Ovary (tissue), 9 donors: Measurements from ENCODE around the gene ADGB. TPM values are rescaled to one million over a fixed set of nuclear protein-coding genes. Genes with fewer than 3 reads are reported as not detected.
"Not testable (repeated sequence)": the region's sequence is repeated elsewhere in the genome, so short reads cannot be mapped to it uniquely, and the experiment has no call there.

Experiments used
- DNase-seq, 5 donors: peaks; one replicate each; pipeline ENCODE4 v3.0.0-alpha.2; 2019 to 2020
- H3K27ac ChIP-seq, 2 donors: fragments of 200-600 bp; one replicate each; pipeline versions ENCODE4 v1.5.1 to v1.8.0; 2019 to 2022
- H3K27me3 ChIP-seq: fragments of 200-600 bp; one replicate; pipeline ENCODE4 v1.8.0; 2022
- H3K36me3 ChIP-seq: fragments of 200-600 bp; sonication (generic); one replicate; pipeline ENCODE4 v1.5.1; 2019
- H3K4me1 ChIP-seq: one replicate; pipeline ENCODE4 v1.8.1; 2013; ENCODE audit warnings: mild to moderate bottlenecking, moderate library complexity; ENCODE audit not compliant: insufficient read depth
- H3K4me3 ChIP-seq: fragments of 200-600 bp; sonication (generic); one replicate; pipeline ENCODE4 v1.5.1; 2017
- H3K9me3 ChIP-seq, 2 donors: fragments of 200-600 bp in 1 of 2; sonication (generic) in 1 of 2; one replicate each; pipeline versions ENCODE4 v1.5.1 to v1.8.1; 2013 to 2019; ENCODE audit warnings: mild to moderate bottlenecking in 1 of 2, moderate library complexity in 1 of 2
- CTCF ChIP-seq, 3 donors: fragments of 450-650 bp in 2 of 3; fragments of 200-600 bp in 1 of 3; IDR thresholded peaks; one replicate each; pipeline versions ENCODE4 v1.5.1 to v1.8.0; 2016 to 2022; ENCODE audit warnings: antibody characterized with exemption in 3 of 3, mild to moderate bottlenecking in 1 of 3
- EP300 ChIP-seq: sonication (generic); formaldehyde crosslinking; IDR thresholded peaks from one replicate; pipeline ENCODE4 v1.6.1; 2017; ENCODE audit warnings: antibody characterized with exemption
- POLR2A ChIP-seq: fragments of 450-650 bp; IDR thresholded peaks from one replicate; pipeline ENCODE4 v1.6.1; 2017; ENCODE audit warnings: antibody characterized with exemption, mild to moderate bottlenecking, moderate library complexity
- WGBS, 3 donors: extraction: QIAGEN DNeasy Blood & Tissue Kit in 1 of 3; methylation state at CpG; one replicate each; pipeline versions ENCODE4 v1.1.5 to v1.1.7; 2013 to 2017; 5-methylcytosine and 5-hydroxymethylcytosine counted together
- intact Hi-C, 4 donors: fragments of 100-400 bp; cut with DNase I; formaldehyde crosslinking; loops; one replicate each; pipeline versions ENCODE4 v1.11.0 to v1.15.1; 2022 to 2023
- polyA plus RNA-seq, 2 donors: library from polyadenylated mRNA; stranded (reverse); fragments of 200-250 nt in 1 of 2; fragments of 350-450 nt in 1 of 2; fragmentation: Illumina TruSeq in 1 of 2; extraction: RNeasy Lipid Tissue Mini Kit (QIAGEN cat#74804) in 1 of 2; gene quantifications; one replicate each; pipeline ENCODE4 v1.2.3, GENCODE V29; 2013 to 2014
- total RNA-seq, 7 donors: library from RNA; depleted of rRNA in 2 of 7; stranded (reverse); fragments of >200 nt in 2 of 7; fragmentation: NEBNext Ultra II Directional in 3 of 7; extraction: Animal tissue kit (Norgen Biotek cat#: 25700) in 3 of 7; gene quantifications; one replicate each; pipeline versions ENCODE4 v1.1.0 to v1.2.4, GENCODE V29; 2016 to 2023
- donor health status: DM: no; HTN: no; CAD: no; lungs with moderate emphysema.
- donor health status: DM: no; HTN: no; CAD: no.
- donor health status: Bipolar disorder and iron deficiency.
- donor health status: DM: yes; HTN: yes; CAD: no.
- donor health status: DM: no; HTN: no; CAD: no.
- donor health status: DM: yes; HTN: yes; CAD: no.

Gene ADGB
- total and polyA plus RNA-seq, 9 donors = 0.60 to 16.5 (median 0.72) TPM; not detected in 4

- 63 to 67% (median 63%) methylated on average over 2 of the region's 2 CpGs for WGBS, 3 donors
- H3K4me3 ChIP-seq = no peak overlapping the region
These were observed 207.0 kb downstream of the ADGB start for GRCh38 chr6:146805546-146806325.

DNA sequence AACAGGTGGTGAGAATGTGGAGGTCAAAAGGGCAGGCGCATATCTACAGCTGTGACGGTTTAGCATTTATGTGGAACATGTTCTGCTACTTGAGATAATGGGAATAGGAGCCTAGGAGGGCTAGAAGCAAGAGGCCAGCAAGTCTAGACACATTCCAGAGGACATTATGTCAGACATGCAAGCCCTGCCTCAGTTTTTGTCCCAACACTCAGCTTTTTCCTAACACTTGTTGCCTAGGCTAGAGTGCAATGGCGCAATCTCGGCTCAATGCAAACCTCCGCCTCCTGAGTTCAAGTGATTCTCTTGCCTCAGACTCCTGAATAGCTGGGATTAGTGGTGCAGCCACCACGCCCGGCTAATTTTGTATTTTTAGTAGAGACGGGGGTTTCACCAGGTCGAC is 210.2 kb downstream of the ADGB start:
- H3K27ac ChIP-seq, H3K4me1 ChIP-seq, intact Hi-C loops, DNase-seq, H3K27me3 ChIP-seq, H3K36me3 ChIP-seq, H3K9me3 ChIP-seq, H3K4me3 ChIP-seq: not testable (repeated sequence)
- WGBS, 3 donors = 84 to 95% (median 87%) methylated on average over 7 to 9 of the region's 9 CpGs

More at GRCh38 chr6:146805546-146806325, 207.0 kb downstream of the ADGB start:
- Histone ChIP-seq H3K27ac (no peak overlapping the region), H3K36me3 (no peaks in the 10 kb centered on the region), H3K4me1 (no peaks in the 10 kb centered on the region), H3K9me3 (no peaks in the 10 kb centered on the region), H3K27me3 (no peaks in the 10 kb centered on the region)
- no peak for DNase-seq
- no peak for TF ChIP-seq POLR2A
- no peak for TF ChIP-seq EP300
- TF ChIP-seq CTCF (IDR thresholded peaks at IDR 0.05) = no peak
- intact Hi-C loops = no loop called here

DNA sequence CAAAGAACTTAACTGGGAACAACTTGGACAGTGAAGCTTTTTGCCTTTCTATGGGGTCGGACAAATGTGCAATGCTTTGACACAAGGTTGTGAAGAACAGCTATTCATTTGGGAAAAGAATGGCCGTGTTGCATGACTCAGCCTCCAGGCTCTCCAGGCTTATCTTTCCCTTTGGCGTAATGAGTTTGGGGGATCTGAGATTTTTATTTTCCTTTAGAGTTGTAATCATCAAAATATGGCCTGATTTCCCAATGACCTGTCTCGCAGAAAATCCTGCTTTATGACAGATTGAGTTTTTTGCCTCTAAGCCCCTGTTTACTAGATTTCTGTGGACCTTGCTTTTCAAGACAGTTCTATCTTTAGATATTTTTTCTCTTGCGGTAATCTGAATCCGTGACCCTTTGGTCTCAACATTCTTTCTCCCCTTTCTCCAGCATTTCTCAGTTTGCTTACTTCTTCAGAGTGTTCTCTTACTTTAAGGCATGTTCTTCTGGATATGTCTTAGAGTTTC is 214.1 kb downstream of the ADGB start:
- H3K36me3 ChIP-seq, H3K27ac ChIP-seq, H3K4me1 ChIP-seq, intact Hi-C loops, H3K4me3 ChIP-seq, H3K9me3 ChIP-seq, H3K27me3 ChIP-seq: not testable (repeated sequence)
- peak in 2 of 5 donors; percentile 19 to 25 for DNase-seq
- 28 to 48% (median 37%) methylated on average over 6 of the region's 6 CpGs for WGBS, 3 donors

- 51 to 55% (median 54%) methylated on average over 3 of the region's 3 CpGs for WGBS, 3 donors
- Histone ChIP-seq H3K4me3 (no peak overlapping the region), H3K9me3 (no peaks in the 10 kb centered on the region), H3K27ac (no peak overlapping the region), H3K4me1 (peaks cover 2% of the 10 kb centered on the region), H3K36me3 (no peaks in the 10 kb centered on the region), H3K27me3 (no peaks in the 10 kb centered on the region)
- intact Hi-C loops = no loop called here
- DNase-seq = no peak
- TF ChIP-seq CTCF (IDR thresholded peaks at IDR 0.05) (no peak), EP300 (no peak), POLR2A (no peak)
These were observed 214.8 kb downstream of the ADGB start for GRCh38 chr6:146813554-146813953.

DNA sequence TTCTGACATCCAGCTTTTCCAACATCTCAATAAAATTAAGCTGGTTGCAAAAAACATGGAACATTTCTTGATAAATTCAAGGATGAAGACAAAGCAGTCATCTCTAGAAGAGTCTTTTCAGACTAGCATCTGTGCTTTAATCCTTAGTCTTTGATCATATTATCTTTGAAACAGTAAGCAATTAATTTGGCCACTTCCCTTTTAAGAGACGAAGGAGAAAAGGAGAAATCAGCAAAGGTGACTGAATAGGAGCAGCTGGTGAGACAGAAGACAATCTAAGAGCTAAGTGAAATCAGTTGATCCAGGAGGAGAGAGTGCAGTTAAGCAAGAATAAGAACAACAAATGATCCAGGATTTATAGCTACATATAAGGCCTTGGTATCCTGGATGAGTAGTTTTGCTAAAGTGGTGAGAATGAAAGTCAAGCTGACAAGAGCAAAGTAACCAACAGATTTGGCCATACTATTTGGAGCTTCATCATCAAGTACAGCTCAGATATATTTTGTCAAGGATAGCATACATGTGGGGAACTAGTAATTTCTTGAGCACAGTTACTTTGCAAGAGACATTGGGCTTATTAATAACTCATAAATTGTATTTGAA is 215.5 kb downstream of the ADGB start:
- no peak overlapping the region for H3K4me3 ChIP-seq
- intact Hi-C loops = no loop called here
- no peaks in the 10 kb centered on the region for H3K36me3 ChIP-seq
- peaks cover 2% of the 10 kb centered on the region for H3K4me1 ChIP-seq
- peak overlapping the region in 1 of 2 donors; percentile 6 for H3K27ac ChIP-seq
- DNase-seq = no peak
- H3K9me3 ChIP-seq = no peaks in the 10 kb centered on the region
- no peak for TF ChIP-seq EP300
- TF ChIP-seq CTCF (IDR thresholded peaks at IDR 0.05) = no peak
- no peak for TF ChIP-seq POLR2A
- H3K27me3 ChIP-seq = no peaks in the 10 kb centered on the region
- 79 to 90% (median 81%) methylated on average over 1 of the region's 1 CpG for WGBS, 3 donors

- H3K27ac ChIP-seq, intact Hi-C loops, H3K4me3 ChIP-seq, H3K9me3 ChIP-seq, H3K27me3 ChIP-seq, H3K4me1 ChIP-seq, DNase-seq, H3K36me3 ChIP-seq: not testable (repeated sequence)
- WGBS, 3 donors = 86 to 93% (median 90%) methylated on average over 14 to 18 of the region's 18 CpGs
These were observed 217.0 kb downstream of the ADGB start for GRCh38 chr6:146815511-146816462.
